GM12801 (cell line): Measurements from ENCODE around the gene ERCC1.

Experiments
- CTCF ChIP-seq: IDR thresholded peaks from one replicate; pipeline ENCODE4 v1.5.1; 2011; ENCODE audit warnings: control low read depth; ENCODE audit not compliant: insufficient read length; ENCODE audit errors: extremely low read depth

Gene ERCC1

GRCh38 chr19:45418802-45419201 is 4.9 kb downstream of the ERCC1 start:
- TF ChIP-seq CTCF: no peak

DNA sequence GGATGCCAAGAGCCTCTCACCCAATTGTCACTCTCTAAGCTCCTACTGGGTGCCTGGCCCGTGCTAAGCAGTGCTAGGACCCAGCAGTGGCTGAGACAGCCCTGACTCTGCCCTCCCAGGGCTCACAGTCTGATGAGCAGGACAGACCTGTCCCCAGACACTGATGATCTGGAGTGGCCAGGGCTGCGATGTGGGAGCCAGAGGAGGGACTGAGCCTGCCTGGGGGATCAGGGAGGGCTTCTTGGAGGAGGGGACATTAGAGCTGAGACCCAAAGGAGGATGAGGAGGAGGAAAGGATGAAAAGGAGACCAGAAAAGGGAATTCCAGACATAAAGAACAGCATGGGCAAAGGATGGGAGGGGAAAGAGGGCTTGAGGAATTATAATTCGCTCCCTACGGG is 6.6 kb downstream of the ERCC1 start:
- TF ChIP-seq CTCF: no peak

- no peak for TF ChIP-seq CTCF
Measured at GRCh38 chr19:45414468-45414867, 9.2 kb downstream of the ERCC1 start.

- TF ChIP-seq CTCF: no peak
Measured at GRCh38 chr19:45413497-45413896, 10.2 kb downstream of the ERCC1 start.

GRCh38 chr19:45409557-45409920 is 14.2 kb downstream of the ERCC1 start:
- TF ChIP-seq CTCF: no peak

GRCh38 chr19:45408830-45409556 is 14.7 kb downstream of the ERCC1 start:
- no peak for TF ChIP-seq CTCF

GRCh38 chr19:45408121-45408520 is 15.6 kb downstream of the ERCC1 start:
- TF ChIP-seq CTCF: no peak
